ENCODE measurements around the gene PTPN7.

Gene PTPN7

DNA sequence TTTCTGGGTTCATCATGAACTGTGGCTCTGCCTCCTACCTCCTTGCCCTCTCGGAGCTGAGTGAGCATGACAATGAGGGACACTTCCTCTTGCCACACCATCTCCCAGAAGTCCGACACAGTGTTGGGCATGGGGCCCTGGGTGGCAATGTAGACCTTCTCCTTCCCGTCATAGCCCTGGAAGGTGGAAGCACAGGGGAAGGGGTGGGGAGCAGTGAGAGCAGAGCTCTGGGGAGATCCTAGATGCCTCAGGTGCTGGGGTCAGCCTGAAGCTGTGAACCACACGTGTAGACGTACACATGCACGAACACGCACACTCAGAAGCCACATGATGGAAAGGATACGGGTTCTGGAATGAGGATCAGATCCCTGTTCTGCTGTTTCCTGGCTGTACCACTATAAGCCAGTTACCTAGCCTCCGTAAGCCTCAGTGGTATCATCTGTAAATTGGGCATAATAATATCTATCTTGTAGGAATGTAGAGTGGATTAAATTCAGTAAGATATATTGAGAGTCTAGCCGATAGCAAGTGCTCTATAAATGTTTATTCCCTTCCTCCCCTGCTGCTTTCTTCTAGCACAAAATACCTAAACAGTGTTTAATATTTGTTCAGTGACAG is 6.1 kb downstream of the PTPN7 start:
- TF ChIP-seq EZH2phosphoT487 (conservative IDR thresholded peaks at IDR 0.05; ENCODE audit: low read length): no peak
- TF ChIP-seq CTCF (IDR thresholded peaks at IDR 0.05; ENCODE audit: insufficient read depth, low read length, poor library complexity, severe bottlenecking): no peak
- Histone ChIP-seq H3K36me3 (ENCODE audit: low read length) (no peaks in the 10 kb centered on the region), H3K27me3 (ENCODE audit: low read length) (no peaks in the 10 kb centered on the region), H3K9ac (ENCODE audit: low read length) (no peak overlapping the region), H2AFZ (ENCODE audit: low read depth, low read length, severe bottlenecking) (no peak overlapping the region), H3K79me2 (ENCODE audit: insufficient read depth, low read length) (peaks cover 6% of the 10 kb centered on the region; the same call in 1 of the 2 replicates), H3K9me3 (ENCODE audit: insufficient read depth, low read length) (no peaks in the 10 kb centered on the region), H3K9me2 (replicated peaks; ENCODE audit: insufficient read depth, low read length) (no peaks in the 10 kb centered on the region), H3F3A (ENCODE audit: insufficient read depth) (peaks cover 2% of the 10 kb centered on the region; the same call in 1 of the 2 replicates), H4K20me1 (ENCODE audit: low read depth, low read length) (no peaks in the 10 kb centered on the region), H3K27ac (ENCODE audit: low read depth, low read length) (no peak overlapping the region), H3K4me2 (ENCODE audit: low read depth, low read length, poor library complexity, severe bottlenecking) (no peak overlapping the region), H3K4me3 (ENCODE audit: insufficient read depth, low read length, poor library complexity, severe bottlenecking) (no peak overlapping the region)

DNA sequence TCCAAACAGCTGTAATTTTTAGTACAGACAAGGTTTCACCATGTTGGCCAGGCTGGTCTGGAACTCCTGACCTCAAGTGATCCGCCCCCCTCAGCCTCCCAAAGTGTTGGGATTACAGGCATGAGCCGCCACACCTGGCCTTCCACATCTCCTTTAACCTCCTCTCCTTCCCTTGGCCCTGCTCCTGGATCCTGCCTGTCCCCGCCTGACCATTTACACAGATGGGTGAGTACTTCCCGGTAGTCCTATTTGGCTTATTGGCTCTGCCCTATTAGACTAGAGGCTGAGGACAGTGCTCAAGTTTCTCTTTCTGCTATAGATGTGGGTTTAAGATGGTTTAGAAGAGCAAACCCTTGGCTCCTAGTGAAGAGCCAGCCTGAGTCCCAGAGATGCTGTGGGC is 7.1 kb downstream of the PTPN7 start:
- Histone ChIP-seq H3K9me3 (ENCODE audit: insufficient read depth, low read length) (no peaks in the 10 kb centered on the region), H3K4me3 (ENCODE audit: insufficient read depth, low read length, poor library complexity, severe bottlenecking) (no peak overlapping the region), H3K27ac (ENCODE audit: low read depth, low read length) (no peak overlapping the region), H3F3A (ENCODE audit: insufficient read depth) (peaks cover 5% of the 10 kb centered on the region; the same call in 1 of the 2 replicates), H2AFZ (ENCODE audit: low read depth, low read length, severe bottlenecking) (no peak overlapping the region), H3K4me2 (ENCODE audit: low read depth, low read length, poor library complexity, severe bottlenecking) (no peak overlapping the region), H3K36me3 (ENCODE audit: low read length) (no peaks in the 10 kb centered on the region), H4K20me1 (ENCODE audit: low read depth, low read length) (no peaks in the 10 kb centered on the region), H3K9ac (ENCODE audit: low read length) (no peak overlapping the region), H3K9me2 (replicated peaks; ENCODE audit: insufficient read depth, low read length) (no peaks in the 10 kb centered on the region), H3K27me3 (ENCODE audit: low read length) (no peaks in the 10 kb centered on the region), H3K79me2 (ENCODE audit: insufficient read depth, low read length) (no peaks in the 10 kb centered on the region)
- TF ChIP-seq CTCF (IDR thresholded peaks at IDR 0.05; ENCODE audit: insufficient read depth, low read length, poor library complexity, severe bottlenecking) (no peak), EZH2phosphoT487 (conservative IDR thresholded peaks at IDR 0.05; ENCODE audit: low read length) (no peak)

- no peaks in the 10 kb centered on the region for H3K9me2 ChIP-seq (replicated peaks; ENCODE audit: insufficient read depth, low read length)
- no peak overlapping the region for H3K9ac ChIP-seq (ENCODE audit: low read length)
- 0 out of 2 replicates have a peak, but pooled peaks cover 5% of the 10 kb centered on the region for H3F3A ChIP-seq (ENCODE audit: insufficient read depth)
- H2AFZ ChIP-seq (ENCODE audit: low read depth, low read length, severe bottlenecking): no peak overlapping the region
- no peaks in the 10 kb centered on the region for H3K27me3 ChIP-seq (ENCODE audit: low read length)
- no peak overlapping the region for H3K27ac ChIP-seq (ENCODE audit: low read depth, low read length)
- no peaks in the 10 kb centered on the region for H3K36me3 ChIP-seq (ENCODE audit: low read length)
- H3K79me2 ChIP-seq (ENCODE audit: insufficient read depth, low read length): no peaks in the 10 kb centered on the region
- H3K4me2 ChIP-seq (ENCODE audit: low read depth, low read length, poor library complexity, severe bottlenecking): no peak overlapping the region
- H4K20me1 ChIP-seq (ENCODE audit: low read depth, low read length): no peaks in the 10 kb centered on the region
- H3K4me3 ChIP-seq (ENCODE audit: insufficient read depth, low read length, poor library complexity, severe bottlenecking): no peak overlapping the region
- H3K9me3 ChIP-seq (ENCODE audit: insufficient read depth, low read length): no peaks in the 10 kb centered on the region
- no peak for TF ChIP-seq CTCF (IDR thresholded peaks at IDR 0.05; ENCODE audit: insufficient read depth, low read length, poor library complexity, severe bottlenecking)
- no peak for TF ChIP-seq EZH2phosphoT487 (conservative IDR thresholded peaks at IDR 0.05; ENCODE audit: low read length)
These were observed 8.0 kb downstream of the PTPN7 start for GRCh38 chr1:202152399-202152798.
